GM23248 (cell line): ENCODE results near the gene CACNA2D2. TPM values are rescaled to one million over a fixed set of nuclear protein-coding genes. Genes with fewer than 3 reads are reported as not detected.

ENCODE experiments used
- DNase-seq: peaks from one replicate; pipeline ENCODE4 v3.0.0-alpha.2; 2015
- H2AFZ ChIP-seq: fragments of 200-600 bp; sonication (generic); 2 replicates; pipeline ENCODE4 v1.6.1; 2016; ENCODE audit warnings: antibody characterized with exemption
- H3F3A ChIP-seq: fragments of 200-600 bp; sonication (generic); 2 replicates; pipeline ENCODE4 v1.6.1; 2016; ENCODE audit warnings: mild to moderate bottlenecking, antibody characterized with exemption, mixed run types; ENCODE audit not compliant: insufficient read depth
- H3K27ac ChIP-seq: fragments of 200-600 bp; sonication (generic); 2 replicates; pipeline ENCODE4 v1.5.1; 2016; ENCODE audit warnings: mild to moderate bottlenecking
- H3K27me3 ChIP-seq: fragments of 200-600 bp; sonication (generic); replicated peaks from 2 replicates; pipeline ENCODE4 v1.6.1; 2016; ENCODE audit warnings: mild to moderate bottlenecking; ENCODE audit not compliant: insufficient read depth
- H3K36me3 ChIP-seq: fragments of 200-600 bp; sonication (generic); 2 replicates; pipeline ENCODE4 v1.6.1; 2016; ENCODE audit warnings: low read depth, mild to moderate bottlenecking
- H3K4me1 ChIP-seq: fragments of 200-600 bp; sonication (generic); 2 replicates; pipeline ENCODE4 v1.6.1; 2016; ENCODE audit warnings: mild to moderate bottlenecking; ENCODE audit not compliant: insufficient read depth
- H3K4me2 ChIP-seq: fragments of 200-600 bp; sonication (generic); one replicate; pipeline ENCODE4 v1.6.1; 2016; ENCODE audit warnings: mild to moderate bottlenecking; ENCODE audit not compliant: unreplicated experiment
- H3K4me3 ChIP-seq: fragments of 200-600 bp; sonication (generic); 2 replicates; pipeline ENCODE4 v1.5.1; 2016; ENCODE audit warnings: mild to moderate bottlenecking
- H3K79me2 ChIP-seq: fragments of 200-600 bp; sonication (generic); 2 replicates; pipeline ENCODE4 v1.6.1; 2016; ENCODE audit warnings: mild to moderate bottlenecking; ENCODE audit not compliant: insufficient read depth
- H3K9ac ChIP-seq: fragments of 200-600 bp; sonication (generic); 2 replicates; pipeline ENCODE4 v1.6.1; 2016; ENCODE audit warnings: mild to moderate bottlenecking
- H3K9me2 ChIP-seq: fragments of 200-600 bp; sonication (generic); 2 replicates; pipeline ENCODE4 v1.6.1; 2016; ENCODE audit warnings: mixed run types, mild to moderate bottlenecking, moderate library complexity; ENCODE audit not compliant: insufficient read depth
- H3K9me3 ChIP-seq: fragments of 200-600 bp; sonication (generic); one replicate; pipeline ENCODE4 v1.6.1; 2017; ENCODE audit warnings: low read depth
- H4K20me1 ChIP-seq: fragments of 200-600 bp; sonication (generic); 2 replicates; pipeline ENCODE4 v1.6.0; 2016; ENCODE audit not compliant: insufficient read depth
- EZH2 ChIP-seq: fragments of 200-600 bp; sonication (generic); IDR thresholded peaks from 2 replicates; pipeline ENCODE4 v1.6.1; 2018; ENCODE audit warnings: antibody characterized with exemption, mild to moderate bottlenecking; ENCODE audit not compliant: insufficient read depth, poor library complexity, severe bottlenecking
- EZH2phosphoT487 ChIP-seq: fragments of 200-600 bp; sonication (generic); IDR thresholded peaks from 2 replicates; pipeline ENCODE4 v1.6.1; 2018; ENCODE audit warnings: antibody characterized with exemption, moderate library complexity, mild to moderate bottlenecking, low read depth; ENCODE audit not compliant: insufficient read depth
- WGBS, 2 experiments: methylation state at CpG; one replicate each; pipeline ENCODE4 v1.1.6; 2015 to 2017; ENCODE audit warnings: low lambda C conversion rate in 2 of 2, low coverage in 1 of 2; ENCODE audit errors: missing lambda C conversion rate in 2 of 2; 5-methylcytosine and 5-hydroxymethylcytosine counted together
- in situ Hi-C: fragments of 300-500 bp; cut with MboI; formaldehyde crosslinking; loops from 2 replicates; pipeline ENCODE4 v1.15.0; 2020
- polyA plus RNA-seq: library from polyadenylated mRNA; unstranded; fragments of >200 nt; fragmentation: Nextera tagmentation; extraction: Ambion mirVana; gene quantifications from 2 replicates; pipeline ENCODE4 v1.2.1, GENCODE V29; 2016
- total RNA-seq: library from RNA; depleted of rRNA; stranded (reverse); fragments of >200 nt; shearing (Covaris generic); gene quantifications from 2 replicates; pipeline ENCODE4 v1.2.3, GENCODE V29; 2014

CACNA2D2 gene
- total and polyA plus RNA-seq, 2 experiments from 2014 or later, result not detected

DNA sequence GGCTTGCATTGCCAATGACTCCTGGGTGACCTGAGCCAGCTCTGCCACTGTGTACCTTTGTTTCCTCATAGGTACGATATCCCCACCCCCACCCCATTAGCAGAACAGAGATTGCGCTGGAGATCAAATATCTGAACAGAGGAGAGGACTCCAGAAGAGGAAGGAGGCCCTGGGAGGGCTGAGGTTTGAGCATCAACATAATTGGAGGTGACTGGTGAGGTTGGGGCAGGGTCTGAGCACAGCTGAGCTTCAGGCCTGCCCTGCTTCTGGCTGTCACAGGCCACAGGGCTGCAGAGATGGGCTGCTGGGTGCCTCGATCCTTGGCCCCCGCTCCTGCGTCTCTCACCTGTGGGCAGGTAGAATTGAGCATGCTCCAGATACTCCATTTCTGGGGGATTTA, 21.3 kb upstream of the CACNA2D2 start:
- H3K79me2 ChIP-seq, result no peaks in the 10 kb centered on the region
- 69 to 70% methylated on average over 5 of the region's 5 CpGs for WGBS, 2 experiments
- no peaks in the 10 kb centered on the region for H4K20me1 ChIP-seq
- peaks cover 6% of the 10 kb centered on the region for H3K27me3 ChIP-seq
- H3K4me2 ChIP-seq, result no peak overlapping the region
- in situ Hi-C loops, result loop anchor here (25.0 kb wide), 1 partner anchor 312 kb away; the partner anchor contains the start of gene SLC38A3
- H3K9me2 ChIP-seq, result no peaks in the 10 kb centered on the region
- H3K27ac ChIP-seq, result no peak overlapping the region
- no peaks in the 10 kb centered on the region for H3K36me3 ChIP-seq
- H2AFZ ChIP-seq, result no peak overlapping the region
- H3K9me3 ChIP-seq, result no peaks in the 10 kb centered on the region
- TF ChIP-seq EZH2 (no peak), EZH2phosphoT487 (no peak)
- no peak overlapping the region for H3K9ac ChIP-seq
- H3K4me1 ChIP-seq, result no peaks in the 10 kb centered on the region
- DNase-seq, result no peak
- H3F3A ChIP-seq, result no peaks in the 10 kb centered on the region
- no peak overlapping the region for H3K4me3 ChIP-seq

DNA sequence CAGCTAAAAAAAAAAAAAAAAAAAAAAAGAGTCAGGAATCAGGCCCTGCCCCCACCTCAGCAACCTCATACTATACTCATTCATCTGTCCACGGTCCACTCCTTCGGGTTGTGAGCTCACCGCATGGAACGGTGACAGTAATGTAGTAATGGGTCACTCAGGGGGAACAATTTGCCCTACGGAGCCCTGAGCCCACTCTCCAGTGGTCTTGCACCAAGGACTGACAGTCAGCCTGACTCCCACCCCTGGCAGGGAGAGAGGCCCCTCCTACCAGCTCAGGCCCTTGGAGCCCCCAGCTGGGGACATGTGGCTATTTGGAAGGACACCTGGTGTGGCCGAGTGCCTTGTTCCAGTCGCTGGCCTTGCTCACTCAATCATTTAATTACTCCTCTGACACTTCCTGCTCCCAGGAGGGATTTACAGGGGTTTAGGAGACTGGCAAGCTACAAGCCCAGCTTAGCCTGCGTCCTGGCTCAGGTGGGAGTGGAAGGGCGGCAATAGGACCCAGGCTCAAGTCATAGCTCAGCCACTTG, 19.9 kb upstream of the CACNA2D2 start:
- Histone ChIP-seq H3K4me1 (no peaks in the 10 kb centered on the region), H3K36me3 (no peaks in the 10 kb centered on the region), H3K4me3 (no peak overlapping the region), H3F3A (no peaks in the 10 kb centered on the region), H3K27me3 (peaks cover 10% of the 10 kb centered on the region), H2AFZ (no peak overlapping the region), H3K9me3 (no peaks in the 10 kb centered on the region), H3K4me2 (no peak overlapping the region), H3K79me2 (no peaks in the 10 kb centered on the region), H3K9me2 (no peaks in the 10 kb centered on the region), H4K20me1 (no peaks in the 10 kb centered on the region), H3K27ac (no peak overlapping the region), H3K9ac (no peak overlapping the region)
- no peak for DNase-seq
- in situ Hi-C loops, result no loop called here
- 62 to 63% methylated on average over 8 to 9 of the region's 9 CpGs for WGBS, 2 experiments
- TF ChIP-seq EZH2 (no peak), EZH2phosphoT487 (no peak)

DNA sequence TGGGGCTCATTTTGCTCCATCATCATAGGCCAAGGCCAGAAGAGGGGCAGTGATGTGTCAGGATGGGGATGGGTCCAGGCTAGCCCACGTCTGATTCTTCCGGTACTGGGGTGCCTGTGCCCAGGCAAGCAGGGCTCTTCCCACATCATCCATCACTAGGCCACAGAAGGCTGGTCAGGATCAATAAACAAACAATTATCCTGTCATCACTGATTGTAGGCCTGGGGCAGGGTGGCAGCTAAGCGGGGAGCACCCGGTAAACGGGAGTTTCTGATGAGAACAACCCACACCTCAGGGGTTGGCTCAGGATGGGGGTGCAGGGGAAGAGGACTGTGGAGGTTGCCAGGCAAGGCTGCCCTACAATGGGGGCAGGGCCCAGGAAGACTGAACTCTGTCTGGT, 18.1 kb upstream of the CACNA2D2 start:
- TF ChIP-seq EZH2, result no peak
- TF ChIP-seq EZH2phosphoT487, result no peak
- Histone ChIP-seq H2AFZ (no peak overlapping the region), H3K36me3 (no peaks in the 10 kb centered on the region), H3K27me3 (peaks cover 13% of the 10 kb centered on the region), H4K20me1 (no peaks in the 10 kb centered on the region), H3K9ac (no peak overlapping the region), H3F3A (no peaks in the 10 kb centered on the region), H3K27ac (no peak overlapping the region), H3K79me2 (no peaks in the 10 kb centered on the region), H3K9me3 (no peaks in the 10 kb centered on the region), H3K4me1 (no peaks in the 10 kb centered on the region), H3K4me3 (no peak overlapping the region), H3K4me2 (no peak overlapping the region), H3K9me2 (no peaks in the 10 kb centered on the region)
- in situ Hi-C loops, result no loop called here
- DNase-seq, result no peak
- WGBS, 2 experiments, result 35 to 44% methylated on average over 5 of the region's 5 CpGs

DNA sequence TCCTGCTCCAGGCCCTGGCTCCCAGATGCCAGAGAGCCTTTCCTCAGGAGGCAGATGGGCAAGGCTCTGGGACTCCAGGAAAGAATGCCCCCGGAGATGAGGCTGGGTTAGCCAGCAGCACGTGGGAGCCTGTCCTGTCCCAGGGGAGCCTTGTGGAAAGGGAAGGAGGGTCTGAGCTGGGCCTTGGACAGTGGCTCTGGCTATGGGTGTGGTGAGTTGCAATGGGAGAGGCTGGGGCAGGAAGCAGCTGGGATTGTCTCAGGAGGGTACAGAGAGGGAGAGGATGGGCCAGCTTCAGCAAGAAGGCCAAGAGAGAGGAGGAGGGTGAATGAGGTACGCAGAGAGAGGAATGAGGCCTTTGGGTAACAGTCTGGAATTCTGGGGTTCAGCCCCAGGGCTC, 17.4 kb upstream of the CACNA2D2 start:
- H3K4me2 ChIP-seq, result no peak overlapping the region
- in situ Hi-C loops, result no loop called here
- H3K4me1 ChIP-seq, result no peaks in the 10 kb centered on the region
- peaks cover 15% of the 10 kb centered on the region for H3K27me3 ChIP-seq
- H3F3A ChIP-seq, result no peaks in the 10 kb centered on the region
- H2AFZ ChIP-seq, result no peak overlapping the region
- no peak overlapping the region for H3K27ac ChIP-seq
- H3K9ac ChIP-seq, result no peak overlapping the region
- WGBS, 2 experiments, result 41 to 52% methylated on average over 3 of the region's 3 CpGs
- no peaks in the 10 kb centered on the region for H3K36me3 ChIP-seq
- DNase-seq, result no peak
- H3K4me3 ChIP-seq, result no peak overlapping the region
- no peaks in the 10 kb centered on the region for H3K79me2 ChIP-seq
- H3K9me2 ChIP-seq, result no peaks in the 10 kb centered on the region
- TF ChIP-seq EZH2phosphoT487 (no peak), EZH2 (no peak)
- H3K9me3 ChIP-seq, result no peaks in the 10 kb centered on the region
- H4K20me1 ChIP-seq, result no peaks in the 10 kb centered on the region
